ENCODE measurements around the gene CHST15.

CHST15 gene

DNA sequence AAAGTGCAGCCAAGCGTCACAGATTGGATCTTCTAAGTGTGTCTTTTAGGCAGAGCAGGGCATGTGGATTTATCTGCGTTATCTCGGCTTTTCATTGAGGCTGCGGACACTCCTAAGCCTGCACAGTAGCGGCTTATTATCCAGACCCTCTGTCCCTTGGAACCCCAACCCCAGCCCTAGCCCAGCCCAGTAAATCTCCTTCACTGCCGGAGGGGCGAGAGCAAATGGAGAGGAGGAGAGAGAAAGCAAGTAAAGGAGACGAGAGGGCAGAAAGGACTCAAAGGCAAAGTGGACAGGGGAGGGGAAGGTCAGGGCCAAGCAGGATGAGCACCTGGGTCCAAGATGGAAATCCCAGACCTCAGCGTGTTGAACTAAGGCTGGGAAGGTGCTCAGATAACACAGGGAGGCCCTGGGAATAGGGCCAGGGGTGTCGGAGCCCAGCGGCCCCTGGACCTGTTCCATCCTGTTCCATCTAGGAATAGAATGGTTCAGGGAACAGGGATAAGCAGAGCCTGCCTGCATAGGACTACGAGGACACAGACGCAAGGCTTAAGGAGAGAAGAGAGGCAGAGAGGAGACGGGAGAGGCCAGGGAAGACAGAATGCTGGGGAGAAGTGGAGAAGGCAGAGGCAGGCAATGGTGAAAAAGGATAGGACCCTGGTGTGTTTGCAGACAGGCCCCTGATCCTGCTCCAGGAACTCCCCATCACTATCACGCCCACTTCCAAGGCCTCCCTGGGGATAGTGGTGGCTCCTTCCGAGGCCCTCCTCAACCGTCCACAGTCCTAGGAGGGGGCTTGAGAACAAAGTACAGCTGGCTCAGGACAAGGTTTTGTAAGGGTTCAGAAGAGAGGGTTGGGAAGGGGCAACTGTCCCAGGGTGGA, 99.6 kb downstream of the CHST15 start:
- H3K4me1 ChIP-seq (ENCODE audit: control insufficient read depth in 5 of 5, insufficient read depth in 5 of 5, low read length in 5 of 5), result peaks cover 4 to 32% (median 22%) of the 10 kb centered on the region in 5 donors
- H3K27me3 ChIP-seq (ENCODE audit: control insufficient read depth in 5 of 5, insufficient read depth in 4 of 5, low read length in 5 of 5), result peaks cover 21 to 38% (median 29%) of the 10 kb centered on the region in 5 donors
- no peaks in the 10 kb centered on the region for H3K36me3 ChIP-seq (ENCODE audit: control insufficient read depth in 5 of 5, insufficient read depth in 5 of 5, low read length in 5 of 5)
- H3K9me3 ChIP-seq (ENCODE audit: control insufficient read depth in 5 of 5, low read length in 5 of 5), result no peaks in the 10 kb centered on the region
- no peak overlapping the region for H3K9ac ChIP-seq (ENCODE audit: low read length in 5 of 5)
- no peak overlapping the region for H3K27ac ChIP-seq (ENCODE audit: low read depth, low read length)
- peak overlapping the region in 1 of 5 donors; percentile 22 for H3K4me3 ChIP-seq (ENCODE audit: low read depth in 1 of 5, low read length in 5 of 5)

DNA sequence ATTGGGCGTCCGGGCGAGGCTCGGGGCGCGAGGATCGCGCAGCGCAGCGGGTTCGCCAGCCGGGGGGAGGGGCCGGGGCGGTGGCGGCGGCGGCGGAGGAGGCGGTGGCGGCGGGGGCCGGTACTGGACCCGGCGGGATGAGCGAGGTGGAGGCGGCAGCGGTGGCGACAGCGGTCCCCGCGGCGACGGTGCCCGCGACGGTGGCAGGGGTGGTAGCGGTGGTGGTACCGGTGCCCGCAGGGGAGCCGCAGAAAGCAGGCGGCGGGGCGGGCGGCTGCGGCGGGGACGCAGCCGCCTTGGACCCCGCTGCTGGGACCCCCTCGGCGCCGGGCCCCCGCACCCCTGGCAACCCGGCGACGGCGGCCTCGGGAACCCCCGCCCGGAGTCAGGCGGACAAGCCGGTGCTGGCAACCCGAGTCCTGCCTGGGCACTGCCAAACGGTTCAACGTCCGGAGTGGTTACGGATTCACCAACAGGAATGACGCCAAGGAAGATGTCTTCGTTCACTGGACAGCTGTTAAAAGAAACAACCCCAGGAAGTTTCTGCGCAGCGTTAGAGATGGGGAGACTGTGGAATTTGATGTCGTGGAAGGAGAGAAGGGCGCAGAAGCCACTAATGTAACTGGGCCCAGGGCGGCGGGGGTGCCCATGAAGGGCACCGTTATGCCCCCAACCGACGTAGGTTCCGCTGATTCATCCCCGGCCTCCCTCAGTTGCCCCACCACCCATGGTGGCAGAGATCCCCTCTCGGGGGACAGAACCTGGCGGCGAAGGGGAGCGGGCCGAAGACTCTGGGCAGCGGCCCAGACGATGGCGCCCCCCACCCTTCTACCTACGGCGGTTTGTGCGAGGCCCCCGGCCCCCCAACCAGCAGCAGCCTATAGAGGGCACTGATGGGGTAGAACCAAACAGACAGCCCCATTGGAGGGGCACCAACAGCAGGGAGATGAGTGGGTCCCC, 101.5 kb downstream of the CHST15 start:
- Histone ChIP-seq H3K9ac (ENCODE audit: low read length in 5 of 5) (no peak overlapping the region), H3K4me1 (ENCODE audit: control insufficient read depth in 5 of 5, insufficient read depth in 5 of 5, low read length in 5 of 5) (peaks cover 4 to 24% (median 19%) of the 10 kb centered on the region in 5 donors), H3K36me3 (ENCODE audit: control insufficient read depth in 5 of 5, insufficient read depth in 5 of 5, low read length in 5 of 5) (no peaks in the 10 kb centered on the region), H3K27ac (ENCODE audit: low read depth, low read length) (no peak overlapping the region), H3K9me3 (ENCODE audit: control insufficient read depth in 5 of 5, low read length in 5 of 5) (no peaks in the 10 kb centered on the region), H3K4me3 (ENCODE audit: low read depth in 1 of 5, low read length in 5 of 5) (no peak overlapping the region), H3K27me3 (ENCODE audit: control insufficient read depth in 5 of 5, insufficient read depth in 4 of 5, low read length in 5 of 5) (peaks cover 21 to 38% (median 29%) of the 10 kb centered on the region in 5 donors)

DNA sequence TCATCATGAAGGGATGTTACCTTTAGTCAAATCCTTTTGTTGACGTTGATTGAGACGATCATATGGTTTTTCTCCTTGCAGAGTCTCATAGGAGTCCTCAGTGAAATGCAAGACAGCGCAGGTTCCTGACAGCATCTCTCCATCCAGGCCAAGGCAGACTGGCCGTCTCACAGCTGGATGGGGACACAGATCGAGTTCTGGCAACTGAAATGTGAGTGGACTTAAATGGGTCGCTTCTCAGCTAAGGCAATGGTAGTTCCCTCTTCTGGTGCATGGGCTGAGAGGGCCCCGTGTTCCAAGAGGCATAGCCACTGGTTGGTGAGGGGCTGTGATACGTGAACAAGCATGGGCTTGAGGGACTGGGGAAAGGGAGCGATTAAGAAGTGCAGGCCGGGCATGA, 102.5 kb downstream of the CHST15 start:
- Histone ChIP-seq H3K9me3 (ENCODE audit: control insufficient read depth in 5 of 5, low read length in 5 of 5) (peaks cover 0 to 3% (median 0%) of the 10 kb centered on the region in 5 donors), H3K4me3 (ENCODE audit: low read depth in 1 of 5, low read length in 5 of 5) (no peak overlapping the region), H3K27ac (ENCODE audit: low read depth, low read length) (no peak overlapping the region), H3K27me3 (ENCODE audit: control insufficient read depth in 5 of 5, insufficient read depth in 4 of 5, low read length in 5 of 5) (peaks cover 21 to 38% (median 29%) of the 10 kb centered on the region in 5 donors), H3K4me1 (ENCODE audit: control insufficient read depth in 5 of 5, insufficient read depth in 5 of 5, low read length in 5 of 5) (peaks cover 4 to 22% (median 18%) of the 10 kb centered on the region in 5 donors), H3K36me3 (ENCODE audit: control insufficient read depth in 5 of 5, insufficient read depth in 5 of 5, low read length in 5 of 5) (no peaks in the 10 kb centered on the region), H3K9ac (ENCODE audit: low read length in 5 of 5) (no peak overlapping the region)

DNA sequence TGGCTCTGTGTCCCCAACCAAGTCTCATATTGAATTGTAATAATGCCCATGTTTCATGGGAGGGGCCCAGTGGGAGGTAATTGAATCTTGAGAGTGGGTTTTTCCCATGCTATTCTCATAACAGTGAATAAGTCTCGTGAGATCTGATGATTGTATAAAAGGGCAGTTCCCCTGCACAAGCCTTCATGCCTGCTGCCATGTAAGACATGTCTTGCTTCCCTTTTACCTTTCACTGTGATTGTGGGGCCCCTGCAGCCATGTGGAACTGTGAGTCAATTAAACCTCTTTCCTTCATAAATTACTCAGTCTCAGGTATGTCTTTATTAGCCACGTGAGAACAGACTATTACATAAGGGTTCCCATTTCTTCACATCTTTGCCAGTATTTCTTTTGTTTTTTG, 104.7 kb downstream of the CHST15 start:
- H3K27me3 ChIP-seq (ENCODE audit: control insufficient read depth in 5 of 5, insufficient read depth in 4 of 5, low read length in 5 of 5), result peaks cover 7 to 25% (median 15%) of the 10 kb centered on the region in 5 donors
- no peak overlapping the region for H3K4me3 ChIP-seq (ENCODE audit: low read depth in 1 of 5, low read length in 5 of 5)
- no peaks in the 10 kb centered on the region for H3K36me3 ChIP-seq (ENCODE audit: control insufficient read depth in 5 of 5, insufficient read depth in 5 of 5, low read length in 5 of 5)
- H3K4me1 ChIP-seq (ENCODE audit: control insufficient read depth in 5 of 5, insufficient read depth in 5 of 5, low read length in 5 of 5), result peaks cover 0 to 5% (median 0%) of the 10 kb centered on the region in 5 donors
- H3K27ac ChIP-seq (ENCODE audit: low read depth, low read length), result no peak overlapping the region
- peaks cover 0 to 4% (median 3%) of the 10 kb centered on the region in 5 donors for H3K9me3 ChIP-seq (ENCODE audit: control insufficient read depth in 5 of 5, low read length in 5 of 5)
- H3K9ac ChIP-seq (ENCODE audit: low read length in 5 of 5), result no peak overlapping the region

DNA sequence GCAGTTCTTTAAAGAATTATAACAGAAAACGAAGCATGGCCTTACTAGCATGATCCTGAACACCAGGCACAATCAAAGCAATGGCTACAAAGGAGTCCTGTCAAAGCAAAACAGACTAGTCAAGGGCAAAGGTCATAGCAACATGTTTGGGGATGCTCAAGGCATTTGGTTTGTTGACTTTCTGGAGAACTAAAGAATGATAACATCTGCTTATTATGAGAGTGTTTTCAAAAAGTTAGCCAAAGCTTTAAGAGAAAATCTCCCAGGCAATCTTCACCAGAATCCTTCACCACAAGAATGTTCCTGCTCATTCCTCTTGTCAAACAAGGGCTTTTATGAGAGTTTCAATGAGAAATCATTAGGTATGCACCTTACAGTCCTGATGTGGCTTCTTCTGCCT, 106.7 kb downstream of the CHST15 start:
- H3K27ac ChIP-seq (ENCODE audit: low read depth, low read length), result no peak overlapping the region
- H3K4me1 ChIP-seq (ENCODE audit: control insufficient read depth in 5 of 5, insufficient read depth in 5 of 5, low read length in 5 of 5), result peaks cover 0 to 1% (median 0%) of the 10 kb centered on the region in 5 donors
- H3K4me3 ChIP-seq (ENCODE audit: low read depth in 1 of 5, low read length in 5 of 5), result no peak overlapping the region
- H3K36me3 ChIP-seq (ENCODE audit: control insufficient read depth in 5 of 5, insufficient read depth in 5 of 5, low read length in 5 of 5), result no peaks in the 10 kb centered on the region
- H3K27me3 ChIP-seq (ENCODE audit: control insufficient read depth in 5 of 5, insufficient read depth in 4 of 5, low read length in 5 of 5), result peaks cover under 1 to 11% (median 6%) of the 10 kb centered on the region in 5 donors
- peaks cover 0 to 8% (median 3%) of the 10 kb centered on the region in 5 donors for H3K9me3 ChIP-seq (ENCODE audit: control insufficient read depth in 5 of 5, low read length in 5 of 5)
- no peak overlapping the region for H3K9ac ChIP-seq (ENCODE audit: low read length in 5 of 5)

DNA sequence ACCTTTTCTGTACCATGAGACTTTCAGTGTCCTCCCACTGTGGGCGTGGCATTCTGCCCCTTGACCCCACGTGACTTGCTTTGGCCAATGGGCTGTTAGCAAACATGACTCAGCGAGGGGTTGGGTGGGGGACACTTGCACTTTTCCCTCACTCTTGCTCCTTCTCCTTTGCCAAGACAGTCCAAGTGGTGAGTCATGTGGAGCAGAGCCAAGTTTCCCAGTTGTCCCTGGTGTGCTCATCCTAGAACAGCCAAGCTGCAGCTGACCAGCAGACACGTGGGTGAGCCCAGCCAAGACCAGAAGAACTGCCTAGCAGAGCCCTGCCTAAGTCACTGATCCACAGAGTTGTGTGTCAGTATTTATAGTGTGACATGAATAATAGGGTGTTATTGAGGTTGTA, 119.0 kb downstream of the CHST15 start:
- Histone ChIP-seq H3K36me3 (ENCODE audit: control insufficient read depth in 5 of 5, insufficient read depth in 5 of 5, low read length in 5 of 5) (no peaks in the 10 kb centered on the region), H3K9ac (ENCODE audit: low read length in 5 of 5) (no peak overlapping the region), H3K4me1 (ENCODE audit: control insufficient read depth in 5 of 5, insufficient read depth in 5 of 5, low read length in 5 of 5) (no peaks in the 10 kb centered on the region), H3K4me3 (ENCODE audit: low read depth in 1 of 5, low read length in 5 of 5) (no peak overlapping the region), H3K27me3 (ENCODE audit: control insufficient read depth in 5 of 5, insufficient read depth in 4 of 5, low read length in 5 of 5) (peaks cover 31 to 47% (median 44%) of the 10 kb centered on the region in 5 donors), H3K27ac (ENCODE audit: low read depth, low read length) (no peak overlapping the region), H3K9me3 (ENCODE audit: control insufficient read depth in 5 of 5, low read length in 5 of 5) (peaks cover 7 to 12% (median 8%) of the 10 kb centered on the region in 5 donors)

DNA sequence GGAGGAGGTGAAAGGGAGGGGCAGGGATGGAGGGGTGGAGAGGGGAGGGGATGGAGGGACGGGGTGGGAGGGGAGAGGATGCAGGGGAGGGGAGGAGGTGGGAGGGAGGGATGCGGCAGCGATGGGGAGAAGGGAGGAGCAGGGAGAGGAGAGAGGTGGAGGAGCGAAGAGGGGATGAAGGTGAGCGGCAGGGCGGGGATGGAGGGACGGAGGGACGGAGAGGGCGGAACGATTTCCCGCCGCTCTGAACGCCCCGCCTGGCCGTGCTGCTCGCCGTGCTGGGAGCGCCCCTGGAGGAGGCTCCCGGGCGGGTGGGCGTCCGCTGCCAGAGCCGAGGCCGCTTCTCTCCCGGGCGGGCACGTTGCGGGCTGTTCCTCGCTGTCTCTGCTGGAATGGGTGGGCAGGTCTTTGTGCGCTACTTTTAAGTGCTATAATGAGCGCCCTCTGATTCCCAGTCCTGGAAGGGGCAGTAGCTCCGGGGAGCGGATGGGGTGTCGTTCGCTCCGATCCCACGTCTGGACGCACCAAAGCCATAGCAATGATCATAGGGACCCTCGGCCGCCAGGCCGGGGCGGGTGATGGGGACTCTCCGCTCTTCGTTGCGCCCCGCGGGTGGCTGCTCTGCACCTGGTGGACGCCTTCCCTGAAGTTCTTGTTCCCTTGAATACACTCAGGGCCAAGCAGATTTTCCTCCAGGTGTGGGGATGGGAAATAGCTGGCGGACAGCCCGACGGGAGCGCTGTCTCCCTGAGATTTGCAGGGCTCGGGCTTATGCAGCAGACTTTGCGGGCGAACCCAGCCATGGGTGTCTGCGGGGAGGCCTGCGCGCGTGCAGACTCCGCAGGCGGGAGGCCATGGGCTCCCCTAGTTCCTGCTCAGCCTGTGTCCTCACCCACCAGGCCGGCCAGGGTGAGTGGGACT, 120.7 kb downstream of the CHST15 start:
- no peak overlapping the region for H3K9ac ChIP-seq (ENCODE audit: low read length in 5 of 5)
- peaks cover 3 to 12% (median 8%) of the 10 kb centered on the region in 5 donors for H3K9me3 ChIP-seq (ENCODE audit: control insufficient read depth in 5 of 5, low read length in 5 of 5)
- H3K4me3 ChIP-seq (ENCODE audit: low read depth in 1 of 5, low read length in 5 of 5), result no peak overlapping the region
- H3K27me3 ChIP-seq (ENCODE audit: control insufficient read depth in 5 of 5, insufficient read depth in 4 of 5, low read length in 5 of 5), result peaks cover 38 to 60% (median 52%) of the 10 kb centered on the region in 5 donors
- peaks cover 0 to 2% (median 0%) of the 10 kb centered on the region in 5 donors for H3K4me1 ChIP-seq (ENCODE audit: control insufficient read depth in 5 of 5, insufficient read depth in 5 of 5, low read length in 5 of 5)
- H3K36me3 ChIP-seq (ENCODE audit: control insufficient read depth in 5 of 5, insufficient read depth in 5 of 5, low read length in 5 of 5), result no peaks in the 10 kb centered on the region
- no peak overlapping the region for H3K27ac ChIP-seq (ENCODE audit: low read depth, low read length)

DNA sequence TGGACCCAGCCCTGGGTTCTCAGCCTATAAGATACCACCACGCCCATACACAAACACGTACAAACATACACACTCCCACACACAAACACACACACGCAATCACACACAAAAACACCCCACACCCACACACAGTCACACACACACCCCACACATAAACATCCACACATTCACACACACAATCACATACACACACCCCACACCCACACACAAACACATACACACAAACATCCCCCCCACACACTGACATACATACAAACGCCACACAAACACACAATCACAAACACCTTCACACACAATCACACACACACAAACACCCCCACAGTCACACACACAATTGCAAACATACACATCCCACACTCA, 122.5 kb downstream of the CHST15 start:
- no peaks in the 10 kb centered on the region for H3K36me3 ChIP-seq (ENCODE audit: control insufficient read depth in 5 of 5, insufficient read depth in 5 of 5, low read length in 5 of 5)
- no peak overlapping the region for H3K4me3 ChIP-seq (ENCODE audit: low read depth in 1 of 5, low read length in 5 of 5)
- H3K27me3 ChIP-seq (ENCODE audit: control insufficient read depth in 5 of 5, insufficient read depth in 4 of 5, low read length in 5 of 5), result peaks cover 38 to 65% (median 58%) of the 10 kb centered on the region in 5 donors
- peaks cover 3 to 12% (median 8%) of the 10 kb centered on the region in 5 donors for H3K9me3 ChIP-seq (ENCODE audit: control insufficient read depth in 5 of 5, low read length in 5 of 5)
- no peak overlapping the region for H3K27ac ChIP-seq (ENCODE audit: low read depth, low read length)
- peaks cover 0 to 7% (median 5%) of the 10 kb centered on the region in 5 donors for H3K4me1 ChIP-seq (ENCODE audit: control insufficient read depth in 5 of 5, insufficient read depth in 5 of 5, low read length in 5 of 5)
- H3K9ac ChIP-seq (ENCODE audit: low read length in 5 of 5), result no peak overlapping the region
